IPS-15b (cell line): ENCODE measurements around the gene RNU5D-1.
"Not testable (repeated sequence)": the region's sequence is repeated elsewhere in the genome, so short reads cannot be mapped to it uniquely, and the experiment has no call there.

Experiments used
- H3K27me3 ChIP-seq: one replicate; pipeline ENCODE4 v1.6.1; 2013; ENCODE audit warnings: low read length; ENCODE audit not compliant: control insufficient read depth, insufficient read depth
- H3K36me3 ChIP-seq: one replicate; pipeline ENCODE4 v1.6.1; 2013; ENCODE audit warnings: low read length; ENCODE audit not compliant: control insufficient read depth, insufficient read depth
- H3K4me1 ChIP-seq: one replicate; pipeline ENCODE4 v1.6.1; 2013; ENCODE audit warnings: mild to moderate bottlenecking, low read length; ENCODE audit not compliant: control insufficient read depth, insufficient read depth
- H3K4me3 ChIP-seq: one replicate; pipeline ENCODE4 v1.5.1; 2013; ENCODE audit warnings: low read depth, low read length
- H3K9ac ChIP-seq: one replicate; pipeline ENCODE4 v1.6.1; 2013; ENCODE audit warnings: low read depth, mild to moderate bottlenecking, low read length
- H3K9me3 ChIP-seq: one replicate; pipeline ENCODE4 v1.6.1; 2013; ENCODE audit warnings: mild to moderate bottlenecking, low read length; ENCODE audit not compliant: control insufficient read depth, insufficient read depth

Gene RNU5D-1

DNA sequence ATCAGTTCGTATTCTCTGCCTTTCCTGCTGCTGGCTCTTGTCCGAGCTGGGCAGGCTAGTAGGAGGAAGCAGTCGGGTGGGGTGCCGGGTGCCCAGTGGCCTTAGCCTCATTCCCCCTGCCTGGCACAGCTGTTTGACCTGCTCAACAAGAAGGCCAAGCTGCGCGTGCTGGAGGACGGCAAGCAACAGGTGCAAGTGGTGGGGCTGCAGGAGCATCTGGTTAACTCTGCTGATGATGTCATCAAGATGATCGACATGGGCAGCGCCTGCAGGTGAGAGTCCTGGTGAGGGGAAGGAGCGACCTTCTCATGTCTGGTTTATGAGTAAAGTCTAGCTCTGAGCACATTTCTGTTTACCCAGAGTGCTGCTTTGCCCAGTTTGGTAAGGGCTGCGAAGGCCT lies 28.1 kb upstream of the RNU5D-1 start:
- no peaks in the 10 kb centered on the region for H3K4me1 ChIP-seq
- no peak overlapping the region for H3K4me3 ChIP-seq
- no peak overlapping the region for H3K9ac ChIP-seq
- peaks cover 83% of the 10 kb centered on the region for H3K36me3 ChIP-seq
- H3K9me3 ChIP-seq = no peaks in the 10 kb centered on the region
- no peaks in the 10 kb centered on the region for H3K27me3 ChIP-seq

DNA sequence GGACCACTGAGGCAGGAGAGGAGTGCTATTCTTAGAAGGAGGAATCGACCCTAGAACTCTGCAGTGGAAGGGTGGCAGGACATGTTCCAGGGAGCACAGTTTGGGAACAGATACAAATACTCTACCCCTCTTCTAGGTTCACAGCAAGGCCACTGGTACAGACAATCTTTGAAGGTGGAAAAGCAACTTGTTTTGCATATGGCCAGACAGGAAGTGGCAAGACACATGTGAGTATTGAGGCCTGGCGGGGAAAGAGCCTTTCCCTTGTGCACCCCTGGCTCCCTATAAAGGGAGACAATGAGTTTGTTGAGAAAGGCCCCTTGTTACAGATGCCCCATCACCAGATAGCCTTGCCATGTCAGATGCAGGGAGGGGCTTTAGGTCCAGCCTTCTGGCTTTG lies 26.4 kb upstream of the RNU5D-1 start:
- H3K36me3 ChIP-seq = peaks cover 81% of the 10 kb centered on the region
- H3K9me3 ChIP-seq = no peaks in the 10 kb centered on the region
- H3K4me1 ChIP-seq = no peaks in the 10 kb centered on the region
- no peak overlapping the region for H3K4me3 ChIP-seq
- H3K9ac ChIP-seq = no peak overlapping the region
- H3K27me3 ChIP-seq = no peaks in the 10 kb centered on the region

DNA sequence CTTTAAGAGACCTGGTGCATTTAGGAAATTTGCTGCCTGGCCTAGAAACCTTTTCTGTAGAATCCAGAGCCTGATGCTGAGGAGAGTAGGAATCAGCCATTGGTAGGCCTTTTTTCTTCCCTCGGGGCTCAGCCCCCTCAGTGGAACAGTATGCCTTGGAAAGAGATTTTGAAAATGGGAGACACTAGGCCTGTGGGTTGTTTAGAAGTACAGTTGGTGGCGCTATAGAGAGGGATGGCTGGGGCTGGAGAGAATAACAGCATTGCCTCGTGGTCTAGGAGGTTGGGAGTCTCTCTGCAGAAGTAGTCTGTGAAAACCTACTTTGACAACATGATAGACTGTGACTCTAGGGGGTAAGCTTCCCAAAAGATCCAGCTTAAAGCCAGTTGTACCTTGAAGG lies 16.9 kb upstream of the RNU5D-1 start:
- no peaks in the 10 kb centered on the region for H3K9me3 ChIP-seq
- no peak overlapping the region for H3K9ac ChIP-seq
- H3K4me3 ChIP-seq = no peak overlapping the region
- H3K27me3 ChIP-seq = no peaks in the 10 kb centered on the region
- peaks cover 44% of the 10 kb centered on the region for H3K36me3 ChIP-seq
- no peaks in the 10 kb centered on the region for H3K4me1 ChIP-seq

GRCh38 chr1:44743211-44743610 lies 12.2 kb upstream of the RNU5D-1 start:
- Histone ChIP-seq H3K9ac (no peak overlapping the region), H3K27me3 (no peaks in the 10 kb centered on the region), H3K9me3 (no peaks in the 10 kb centered on the region), H3K4me1 (no peaks in the 10 kb centered on the region), H3K4me3 (no peak overlapping the region), H3K36me3 (peaks cover 32% of the 10 kb centered on the region)

DNA sequence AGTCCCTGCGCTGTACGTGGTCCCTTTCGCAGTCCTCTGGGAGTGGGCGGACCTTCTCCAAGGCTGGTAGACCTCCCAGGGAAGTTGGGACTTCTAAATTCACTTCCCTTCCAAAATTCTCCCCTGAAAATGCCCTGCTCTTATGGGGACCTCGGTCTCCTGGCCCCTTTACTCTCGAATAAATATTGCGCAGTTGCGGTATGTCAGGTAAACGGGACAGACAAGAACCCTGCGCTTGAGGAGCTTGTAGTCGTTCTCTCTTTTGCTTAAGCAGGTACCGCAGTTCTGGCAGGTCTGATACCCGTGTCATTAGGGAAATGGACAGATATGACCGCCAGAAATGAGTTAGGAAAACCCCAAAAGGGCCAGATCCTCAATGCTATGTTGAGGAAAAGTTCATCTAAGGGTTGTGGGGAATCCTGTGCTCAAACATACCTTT lies 9.2 kb upstream of the RNU5D-1 start:
- Histone ChIP-seq H3K9me3 (no peaks in the 10 kb centered on the region), H3K27me3 (no peaks in the 10 kb centered on the region), H3K4me3 (peak overlapping the region; percentile 97), H3K4me1 (no peaks in the 10 kb centered on the region), H3K9ac (peak overlapping the region; percentile 97), H3K36me3 (peaks cover 18% of the 10 kb centered on the region)

DNA sequence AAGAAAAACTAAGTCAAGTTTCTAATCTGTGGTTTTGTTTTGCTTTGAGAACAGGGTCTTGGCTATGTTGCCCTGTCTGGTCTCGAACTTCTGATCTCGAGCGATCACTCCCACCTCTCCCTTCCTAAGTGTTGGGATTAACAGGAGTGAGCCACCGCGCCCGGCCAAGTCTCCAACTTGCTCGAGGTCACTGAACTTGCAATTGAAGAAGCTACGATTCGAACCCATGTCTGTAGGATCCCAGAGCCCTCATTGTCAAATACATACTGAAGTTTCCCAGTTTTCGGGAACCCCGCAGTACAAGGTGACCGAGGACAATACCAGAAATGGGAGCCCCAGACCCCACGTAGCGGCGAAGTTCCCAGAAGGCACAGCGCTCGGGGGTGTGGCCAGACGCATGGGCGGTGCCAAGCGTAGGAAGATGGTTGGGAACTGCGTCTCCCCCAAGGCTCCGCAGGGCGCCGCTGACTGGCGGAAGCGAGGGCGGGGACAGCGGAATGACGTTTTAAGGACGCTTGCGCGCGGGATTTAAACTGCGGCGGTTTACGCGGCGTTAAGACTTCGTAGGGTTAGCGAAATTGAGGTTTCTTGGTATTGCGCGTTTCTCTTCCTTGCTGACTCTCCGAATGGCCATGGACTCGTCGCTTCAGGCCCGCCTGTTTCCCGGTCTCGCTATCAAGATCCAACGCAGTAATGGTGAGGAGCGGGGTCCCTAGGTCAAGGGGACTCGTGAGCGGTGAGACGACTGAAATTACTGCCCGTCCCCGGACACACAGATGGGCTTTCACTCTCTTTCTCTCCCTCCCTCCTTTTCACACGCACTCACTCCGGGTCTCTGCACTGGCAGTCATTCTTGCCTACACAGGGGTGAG lies 8.6 kb upstream of the RNU5D-1 start, which contains the start of gene KIF2C:
Gene KIF2C, plus strand, starts transcription at position 531 of the 872 bp plus-strand sequence. Its CDS starts 96 bp downstream, at position 627.
- Histone ChIP-seq H3K36me3 (peaks cover 16% of the 10 kb centered on the region), H3K4me1 (no peaks in the 10 kb centered on the region), H3K9ac (peak within 1 kb of the TSS; percentile 97), H3K4me3 (peak within 1 kb of the TSS; percentile 97), H3K9me3 (no peaks in the 10 kb centered on the region), H3K27me3 (no peaks in the 10 kb centered on the region)

DNA sequence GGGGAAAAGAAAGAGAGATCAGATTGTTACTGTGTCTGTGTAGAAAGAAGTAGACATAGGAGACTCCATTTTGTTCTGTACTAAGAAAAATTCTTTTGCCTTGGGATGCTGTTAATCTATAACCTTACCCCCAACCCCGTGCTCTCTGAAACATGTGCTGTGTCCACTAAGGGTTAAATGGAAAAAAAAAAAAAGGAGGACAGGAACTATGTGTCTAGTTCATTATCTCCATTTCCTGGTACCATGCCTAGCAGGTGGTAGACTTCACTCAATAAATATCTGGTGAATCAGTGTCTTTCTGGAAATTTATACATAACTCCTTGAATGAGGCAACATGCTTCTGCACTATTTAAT lies 8.0 kb upstream of the RNU5D-1 start:
- Histone ChIP-seq H3K36me3 (peaks cover 11% of the 10 kb centered on the region), H3K4me3 (peak overlapping the region; percentile 97)
- H3K4me1 ChIP-seq, H3K9me3 ChIP-seq, H3K27me3 ChIP-seq, H3K9ac ChIP-seq: not testable (repeated sequence)

DNA sequence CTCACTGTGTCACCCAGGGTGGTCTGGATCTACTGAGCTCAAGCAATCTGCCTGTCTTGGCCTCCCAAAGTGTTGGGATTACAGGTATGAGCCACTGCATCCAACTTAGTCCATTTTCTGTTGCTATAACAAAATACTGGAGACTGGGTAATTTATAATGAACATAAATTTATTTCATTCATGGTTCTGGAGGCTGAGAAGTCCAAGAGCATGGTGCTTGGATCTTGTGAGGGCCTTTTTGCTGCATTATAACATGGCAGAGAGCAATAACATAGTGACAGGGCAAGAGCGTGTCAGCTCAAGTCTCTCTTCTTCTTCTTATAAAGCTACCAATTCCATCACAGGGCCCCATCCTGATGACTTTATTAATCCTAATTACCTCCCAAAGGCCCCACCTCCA lies 5.0 kb upstream of the RNU5D-1 start:
- peaks cover 4% of the 10 kb centered on the region for H3K4me1 ChIP-seq
- no peaks in the 10 kb centered on the region for H3K36me3 ChIP-seq
- no peaks in the 10 kb centered on the region for H3K27me3 ChIP-seq
- H3K9me3 ChIP-seq = no peaks in the 10 kb centered on the region
- no peak overlapping the region for H3K9ac ChIP-seq
- H3K4me3 ChIP-seq = no peak overlapping the region

GRCh38 chr1:44733784-44734183 lies 2.8 kb upstream of the RNU5D-1 start:
- H3K9ac ChIP-seq = no peak overlapping the region
- peaks cover 4% of the 10 kb centered on the region for H3K4me1 ChIP-seq
- no peaks in the 10 kb centered on the region for H3K27me3 ChIP-seq
- H3K36me3 ChIP-seq = no peaks in the 10 kb centered on the region
- no peaks in the 10 kb centered on the region for H3K9me3 ChIP-seq
- no peak overlapping the region for H3K4me3 ChIP-seq

DNA sequence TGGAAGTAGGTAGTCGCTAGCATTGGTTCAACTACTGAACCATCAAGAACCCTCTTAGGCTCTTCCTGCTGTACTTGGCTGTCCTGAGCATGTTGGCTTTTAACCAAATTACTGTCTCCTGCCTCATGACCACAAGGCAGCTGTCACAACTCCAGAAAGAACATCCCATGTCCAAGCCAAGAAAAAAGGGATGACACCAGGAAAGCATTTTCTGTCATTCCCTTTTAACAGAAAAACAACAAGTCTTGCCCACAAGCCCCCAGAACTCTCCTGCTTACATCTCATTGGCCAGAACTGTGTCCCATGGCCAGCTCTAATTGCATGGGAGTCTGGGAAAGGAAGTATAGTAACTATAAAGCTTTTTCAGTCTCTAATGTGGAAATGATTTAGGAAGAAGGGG lies 2.4 kb upstream of the RNU5D-1 start:
- H3K9me3 ChIP-seq = no peaks in the 10 kb centered on the region
- peaks cover 4% of the 10 kb centered on the region for H3K4me1 ChIP-seq
- no peak overlapping the region for H3K9ac ChIP-seq
- no peak overlapping the region for H3K4me3 ChIP-seq
- H3K27me3 ChIP-seq = no peaks in the 10 kb centered on the region
- no peaks in the 10 kb centered on the region for H3K36me3 ChIP-seq

DNA sequence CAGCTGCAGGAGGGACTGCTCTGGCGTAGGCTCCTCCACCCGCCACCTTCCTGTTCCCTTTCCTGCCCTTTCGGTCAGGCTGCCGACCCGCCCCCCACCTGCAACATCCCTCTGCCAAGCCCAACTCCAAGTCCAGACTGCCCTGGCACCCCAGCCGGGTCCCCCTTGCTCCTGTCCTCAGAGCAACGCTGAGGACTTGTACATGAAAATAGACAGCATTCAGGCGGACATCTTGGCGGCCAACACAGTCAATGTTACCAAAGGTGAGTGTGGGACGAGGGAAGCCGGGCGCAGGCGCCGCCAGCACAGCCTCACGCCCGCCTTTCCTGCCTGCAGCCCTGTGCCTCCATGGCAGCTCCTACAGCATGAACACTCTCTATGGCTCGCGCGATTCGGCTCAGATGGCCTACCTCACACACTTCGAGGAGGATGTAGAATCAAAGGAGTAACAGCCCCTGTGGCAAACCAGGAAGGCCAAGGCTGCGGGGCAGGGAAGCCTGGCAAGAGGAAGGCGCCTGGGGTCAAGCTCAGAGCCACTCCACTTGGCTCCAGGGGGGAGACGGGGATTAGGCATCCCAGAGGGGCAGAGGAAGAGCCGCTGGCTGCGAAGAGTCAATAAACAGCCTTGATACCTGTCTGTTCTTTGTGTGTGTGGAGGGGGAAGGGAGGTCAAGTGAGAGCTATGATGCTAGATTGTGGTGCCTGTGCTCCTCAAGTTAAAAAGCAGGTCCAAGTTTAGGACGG lies 5.8 kb downstream of the RNU5D-1 start:
- Histone ChIP-seq H3K27me3 (no peaks in the 10 kb centered on the region), H3K9ac (no peak overlapping the region), H3K9me3 (no peaks in the 10 kb centered on the region), H3K4me1 (no peaks in the 10 kb centered on the region), H3K36me3 (no peaks in the 10 kb centered on the region), H3K4me3 (no peak overlapping the region)
